Middle frontal gyrus (tissue), 1 donor: ENCODE data around the gene FOXJ2.
"Not testable (repeated sequence)": the region's sequence is repeated elsewhere in the genome, so short reads cannot be mapped to it uniquely, and the experiment has no call there.

ENCODE experiments used
- DNase-seq: peaks from one replicate; pipeline ENCODE4 v3.0.0-alpha.2; 2015; ENCODE audit warnings: low spot score; ENCODE audit errors: extremely low spot score

The FOXJ2 gene

DNA sequence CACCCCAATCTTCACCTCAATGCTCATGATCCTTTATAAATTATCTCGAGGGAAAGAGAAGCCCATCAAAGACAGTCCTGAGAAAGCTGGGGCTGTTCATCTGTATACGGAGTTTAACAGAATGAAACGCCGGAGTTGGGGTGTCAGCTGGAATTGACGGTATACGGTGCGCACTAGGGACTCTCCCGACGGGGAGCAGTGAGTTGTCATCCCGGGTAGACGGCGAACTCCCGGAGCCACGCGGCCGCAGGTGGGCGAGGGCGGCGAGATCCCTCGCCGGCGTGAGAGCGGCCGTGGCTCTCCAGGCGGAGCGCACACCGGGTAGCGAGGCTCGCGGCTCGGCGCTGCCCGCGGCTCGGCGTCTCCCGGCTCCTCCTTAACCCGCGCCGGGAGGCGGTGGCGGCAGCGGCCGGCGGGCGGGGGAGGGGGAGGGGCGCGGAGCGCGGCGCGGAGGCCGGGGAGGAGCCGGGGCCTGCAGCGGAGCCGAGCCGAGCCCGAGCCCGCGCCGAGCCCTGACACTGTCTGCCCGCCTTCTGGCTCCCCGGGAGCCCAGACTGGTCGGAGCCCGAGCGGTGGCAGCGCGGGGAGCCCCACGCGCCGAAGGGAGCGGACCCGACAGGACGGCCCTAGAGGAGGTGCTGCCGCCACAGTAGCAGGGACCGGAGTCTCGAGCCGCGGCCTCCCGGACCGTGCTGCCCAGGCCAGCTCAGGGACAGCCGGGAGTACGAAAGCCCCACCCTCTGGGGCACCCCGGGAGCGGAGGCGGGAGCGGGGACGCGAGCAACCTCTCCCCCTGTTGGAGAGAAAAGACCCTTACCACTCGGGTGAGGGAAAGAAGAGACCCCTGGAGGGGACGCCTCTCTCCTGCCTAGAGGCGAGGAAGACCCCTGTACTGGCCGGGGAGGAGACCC, at the start of gene FOXJ2:
Gene FOXJ2, plus strand, starts transcription at position 475 of the 911 bp plus-strand sequence. CDS start 7,117 bp downstream, outside the sequence.
- no peak for DNase-seq

GRCh38 chr12:7983019-7983418, 49.5 kb upstream of the FOXJ2 start:
- not testable (repeated sequence) for DNase-seq

DNA sequence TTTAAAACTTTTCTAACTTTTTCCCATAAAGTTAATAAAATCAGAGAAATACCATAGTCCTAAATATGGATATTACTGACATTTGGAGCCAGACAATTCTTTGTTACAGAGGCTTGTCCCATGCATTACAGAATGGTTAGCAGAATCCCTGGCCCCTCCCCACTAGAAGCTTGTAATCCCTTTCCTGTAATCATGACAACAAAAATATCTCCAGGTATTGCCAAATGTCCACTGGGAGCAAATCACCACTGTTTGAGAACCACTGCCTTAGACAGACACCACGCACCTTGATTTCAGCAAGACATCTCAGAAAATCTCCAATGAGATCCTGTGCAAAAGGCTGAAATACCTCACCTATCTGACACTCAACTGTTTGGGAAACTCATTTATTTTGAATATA, 49.1 kb upstream of the FOXJ2 start:
- not testable (repeated sequence) for DNase-seq

DNA sequence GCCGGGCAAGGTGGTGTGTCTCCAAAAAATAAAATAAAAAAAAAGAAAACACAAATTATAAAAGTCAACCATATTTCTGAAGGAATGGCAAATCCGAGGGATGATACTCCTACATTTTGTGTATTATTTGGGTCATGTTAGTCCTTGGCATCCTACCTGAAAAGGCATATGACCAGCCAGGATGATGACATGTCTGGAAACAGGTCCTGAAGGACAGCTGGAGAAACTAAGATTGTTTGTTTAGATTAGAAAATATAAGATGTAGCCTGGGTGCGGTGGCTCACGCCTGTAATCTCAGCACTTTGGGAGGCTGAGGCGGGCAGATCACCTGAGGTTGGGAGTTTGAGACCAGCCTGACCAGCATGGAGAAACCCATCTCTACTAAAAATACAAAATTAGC, 47.6 kb upstream of the FOXJ2 start:
- no peak for DNase-seq

DNA sequence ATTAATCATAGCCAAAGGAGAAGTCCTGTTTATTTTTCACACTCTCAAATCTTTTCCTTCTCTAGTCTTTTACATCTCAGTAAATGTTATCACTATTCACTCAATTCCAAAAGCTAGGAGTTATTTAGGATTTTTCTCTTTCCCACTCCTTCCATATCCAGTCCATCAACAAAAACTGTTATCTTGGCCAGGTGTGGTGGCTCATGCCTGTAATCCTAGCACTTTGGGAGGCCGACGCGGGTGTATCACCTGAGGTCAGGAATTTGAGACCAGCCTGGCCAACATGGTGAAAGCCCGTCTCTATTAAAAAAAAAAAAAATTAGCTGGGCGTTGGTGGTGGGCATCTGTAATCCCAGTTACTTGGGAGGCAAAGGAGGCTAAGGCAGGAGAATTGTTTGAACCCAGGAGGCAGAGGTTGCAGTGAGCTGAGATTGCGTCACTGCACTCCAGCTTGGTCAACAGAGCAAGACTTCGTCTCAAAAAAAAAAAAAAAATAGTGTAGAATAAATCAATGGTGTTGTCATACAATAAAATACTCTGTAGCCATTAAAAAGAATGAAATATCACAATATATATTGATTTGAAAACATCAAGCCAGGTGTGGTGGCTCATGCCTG, 46.6 kb upstream of the FOXJ2 start:
- no peak for DNase-seq

- no peak for DNase-seq
Measured at GRCh38 chr12:7989827-7990491, 42.6 kb upstream of the FOXJ2 start.

DNA sequence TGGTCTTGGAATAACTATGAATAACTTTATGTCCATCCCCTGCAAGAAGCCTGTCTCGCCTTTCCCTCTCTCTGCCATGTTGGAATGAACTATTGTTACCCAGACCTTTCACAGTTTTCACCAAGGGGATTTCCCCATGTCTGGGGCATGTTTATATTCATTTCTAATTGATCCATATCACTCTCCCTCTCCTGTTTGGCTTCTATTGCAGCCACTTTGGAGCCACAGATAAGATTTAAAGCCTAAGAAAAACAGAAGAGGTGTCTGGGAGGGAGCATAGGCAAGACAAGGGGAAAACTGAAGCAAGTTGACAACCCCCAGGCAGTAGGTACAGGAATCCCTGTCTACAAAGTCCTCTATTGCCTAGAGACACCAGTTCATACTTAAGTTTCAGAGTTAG, 41.0 kb upstream of the FOXJ2 start:
- no peak for DNase-seq

DNA sequence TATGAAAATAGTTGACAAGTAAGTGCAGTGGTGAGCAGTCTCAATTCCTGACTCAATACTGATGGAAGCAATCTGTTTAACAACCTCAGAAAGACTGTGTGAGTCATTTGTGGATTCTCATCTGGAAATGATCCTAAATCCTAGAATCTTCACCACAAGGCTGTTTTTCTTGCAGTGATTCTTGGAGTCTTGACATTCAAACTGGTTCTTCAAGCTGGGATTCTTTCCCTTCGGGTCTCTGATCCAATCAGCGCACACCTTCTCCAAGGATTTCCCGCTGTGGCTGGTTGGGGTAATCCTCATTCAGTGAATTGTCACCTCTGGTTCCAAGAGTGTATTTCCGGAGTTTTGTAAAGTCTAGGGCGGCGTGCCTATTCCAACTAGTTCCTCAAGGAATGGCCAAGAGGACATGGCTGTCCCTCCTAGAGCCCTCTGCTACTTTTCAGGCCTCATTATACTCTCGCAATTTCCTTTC, 37.7 kb upstream of the FOXJ2 start:
- no peak for DNase-seq

DNA sequence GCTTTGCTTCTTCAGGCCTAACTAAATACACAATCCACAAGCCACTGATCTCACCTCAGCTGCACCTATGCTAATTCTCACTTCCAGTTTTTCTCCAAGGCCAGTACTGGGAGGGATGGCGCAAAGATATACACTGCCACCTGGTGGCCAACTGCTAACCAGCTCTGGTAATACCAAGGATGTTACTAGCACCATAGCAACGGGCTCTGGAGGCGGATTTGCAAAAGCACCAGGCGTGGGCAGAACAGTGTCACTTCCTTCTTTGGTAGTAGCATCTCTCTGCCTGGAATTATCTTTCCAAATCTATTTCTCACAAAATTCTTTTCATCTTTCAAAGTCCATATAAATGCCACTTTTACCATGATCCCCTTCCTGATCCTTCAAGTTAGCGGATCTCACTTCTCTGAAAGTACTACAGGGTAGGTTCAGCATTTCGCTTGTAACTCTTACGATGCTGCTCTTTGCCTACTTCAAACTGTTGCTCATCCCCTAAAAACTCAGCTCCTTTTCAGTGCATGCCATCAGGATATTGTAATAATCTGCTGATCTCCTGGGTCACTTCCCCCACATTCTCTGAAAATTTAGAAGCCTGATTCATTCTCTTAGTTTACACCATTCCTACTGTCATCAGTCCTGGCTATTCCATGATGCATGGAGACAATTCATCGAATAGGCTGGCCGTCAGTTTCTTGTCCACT, 37.1 kb upstream of the FOXJ2 start:
- DNase-seq = peak; percentile 82

DNA sequence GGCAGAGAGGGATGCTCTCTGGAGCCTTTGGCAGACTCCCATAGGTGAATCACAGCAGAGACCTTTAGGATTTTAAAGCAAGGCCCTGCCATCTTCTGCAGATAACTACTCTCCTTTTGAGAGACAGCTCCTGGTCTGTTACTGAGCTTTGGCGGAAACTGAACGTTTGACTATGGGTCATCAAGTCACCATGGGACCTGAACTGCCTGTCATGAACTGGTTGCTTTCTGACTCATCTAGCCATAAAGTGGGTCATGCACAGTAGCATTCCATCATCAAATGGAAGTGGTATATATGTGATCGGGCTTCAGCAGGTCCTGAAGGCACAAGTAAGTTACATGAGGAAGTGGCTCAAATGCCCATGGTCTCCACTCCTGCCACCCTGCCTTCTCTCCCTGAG, 31.7 kb upstream of the FOXJ2 start:
- not testable (repeated sequence) for DNase-seq

DNA sequence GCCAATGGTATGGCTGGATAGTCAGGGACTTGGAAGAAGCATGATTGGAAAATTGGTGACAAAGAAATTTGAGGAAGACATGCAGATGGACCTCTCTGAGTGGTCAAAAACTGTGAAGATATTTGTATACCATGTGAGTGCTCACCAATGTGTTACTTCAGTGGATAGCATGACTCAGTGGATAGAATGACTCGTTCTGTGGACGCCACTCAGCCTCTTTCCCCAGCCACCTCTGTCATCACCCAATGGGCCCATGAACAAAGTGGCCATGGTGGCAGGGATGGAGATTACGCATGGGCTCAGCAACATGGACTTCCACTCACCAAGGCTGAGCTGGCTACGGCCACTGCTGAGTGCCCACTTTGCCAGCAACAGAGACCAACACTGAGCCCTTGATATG, 31.0 kb upstream of the FOXJ2 start:
- not testable (repeated sequence) for DNase-seq

DNA sequence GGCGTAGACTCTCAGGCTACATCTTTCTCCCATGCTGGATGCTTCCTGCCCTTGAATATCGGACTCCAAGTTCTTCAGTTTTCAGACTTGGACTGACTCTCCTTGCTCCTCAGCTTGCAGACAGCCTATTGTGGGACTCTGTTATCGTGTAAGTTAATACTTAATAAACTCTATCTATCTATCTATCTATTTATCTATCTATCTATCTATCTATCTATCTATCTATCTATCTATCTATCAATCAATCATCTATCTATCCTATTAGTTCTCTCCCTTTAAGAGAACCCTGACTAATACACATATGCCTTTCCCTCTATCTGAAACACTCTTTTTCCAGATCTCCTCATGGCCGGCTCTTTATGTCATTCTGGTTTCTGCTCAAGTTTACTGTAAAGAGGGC, 27.6 kb upstream of the FOXJ2 start:
- DNase-seq = not testable (repeated sequence)

DNA sequence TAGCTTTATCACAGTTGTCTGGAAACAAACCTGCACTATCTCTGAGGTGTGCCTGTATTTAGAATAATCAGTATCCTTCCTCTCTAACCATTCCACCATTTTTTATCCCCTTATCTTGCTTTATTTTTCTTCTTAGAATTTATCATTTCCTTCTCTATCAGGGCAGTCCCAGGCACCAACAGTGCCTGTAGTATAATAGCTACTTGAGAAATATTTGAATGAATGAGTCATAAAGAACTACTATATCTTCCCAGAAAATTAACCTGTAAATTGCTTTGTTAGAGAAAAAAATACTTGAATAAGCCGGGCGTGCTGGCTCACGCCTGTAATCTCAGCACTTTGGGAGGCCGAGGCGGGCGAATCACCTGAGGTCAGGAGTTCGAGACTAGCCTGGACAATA, 21.2 kb upstream of the FOXJ2 start:
- DNase-seq = no peak

- no peak for DNase-seq
Measured at GRCh38 chr12:8012651-8013309, 19.7 kb upstream of the FOXJ2 start.

DNA sequence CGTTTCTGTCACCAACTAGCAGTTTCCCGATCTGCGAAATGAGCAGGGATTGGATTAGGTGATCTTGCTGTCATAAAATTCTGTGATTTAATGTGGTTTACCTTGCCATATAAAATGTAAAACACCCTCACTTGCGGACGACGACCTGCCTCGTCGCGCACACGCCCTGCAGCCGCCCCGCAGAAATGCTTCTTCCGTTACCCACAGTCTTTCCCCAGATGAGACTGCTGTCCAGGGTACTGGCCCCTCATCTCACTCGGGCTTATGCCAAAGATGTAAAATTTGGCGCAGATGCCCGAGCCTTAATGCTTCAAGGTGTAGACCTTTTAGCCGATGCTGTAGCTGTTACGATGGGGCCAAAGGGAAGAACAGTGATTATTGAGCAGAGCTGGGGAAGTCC, 17.7 kb upstream of the FOXJ2 start:
- DNase-seq = no peak

- not testable (repeated sequence) for DNase-seq
Measured at GRCh38 chr12:8018213-8018612, 14.3 kb upstream of the FOXJ2 start.

DNA sequence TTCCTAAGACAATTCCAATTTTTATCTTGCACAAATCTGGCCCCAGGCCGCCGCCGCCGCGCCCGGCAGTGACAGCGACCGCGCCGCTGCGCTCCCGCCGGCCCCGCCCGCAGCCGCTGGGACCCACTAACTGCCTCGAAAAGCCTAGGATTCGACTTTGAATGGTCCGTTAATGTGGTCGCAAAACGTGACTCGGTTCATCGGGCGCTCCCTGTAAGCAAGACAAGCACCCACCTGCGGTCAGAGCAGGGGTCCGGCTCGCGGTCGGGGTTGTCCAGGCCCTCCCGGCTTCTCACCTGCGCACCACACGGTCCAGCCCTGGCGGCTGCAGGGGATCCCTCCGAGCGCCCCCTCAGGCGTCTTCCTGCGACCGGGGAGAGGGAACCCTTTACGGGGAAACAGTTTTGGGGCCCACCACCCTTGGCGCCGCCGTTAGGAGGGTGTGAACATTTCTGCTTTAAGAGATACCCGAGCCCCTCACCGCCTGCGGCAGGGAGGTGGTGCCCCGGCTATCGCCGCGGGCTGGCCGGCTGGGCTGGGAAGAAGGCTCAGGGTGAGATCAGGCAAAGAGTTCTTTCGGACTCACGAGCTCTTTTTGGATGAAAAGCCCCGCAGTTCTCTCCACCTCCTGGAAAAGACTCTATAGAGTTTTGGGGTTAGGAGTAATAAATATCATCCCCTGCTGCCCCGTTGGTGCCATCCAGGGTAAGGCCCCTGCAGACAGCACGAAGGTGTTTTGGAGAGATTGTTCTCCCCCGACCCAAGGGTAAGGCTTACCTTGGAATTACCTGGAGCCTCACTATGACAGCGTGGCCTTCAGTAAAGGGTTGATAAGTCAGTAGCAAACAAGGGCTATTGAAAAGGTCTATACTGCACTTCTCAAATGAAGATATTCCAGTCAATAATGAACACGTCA, 13.6 kb upstream of the FOXJ2 start:
- no peak for DNase-seq

DNA sequence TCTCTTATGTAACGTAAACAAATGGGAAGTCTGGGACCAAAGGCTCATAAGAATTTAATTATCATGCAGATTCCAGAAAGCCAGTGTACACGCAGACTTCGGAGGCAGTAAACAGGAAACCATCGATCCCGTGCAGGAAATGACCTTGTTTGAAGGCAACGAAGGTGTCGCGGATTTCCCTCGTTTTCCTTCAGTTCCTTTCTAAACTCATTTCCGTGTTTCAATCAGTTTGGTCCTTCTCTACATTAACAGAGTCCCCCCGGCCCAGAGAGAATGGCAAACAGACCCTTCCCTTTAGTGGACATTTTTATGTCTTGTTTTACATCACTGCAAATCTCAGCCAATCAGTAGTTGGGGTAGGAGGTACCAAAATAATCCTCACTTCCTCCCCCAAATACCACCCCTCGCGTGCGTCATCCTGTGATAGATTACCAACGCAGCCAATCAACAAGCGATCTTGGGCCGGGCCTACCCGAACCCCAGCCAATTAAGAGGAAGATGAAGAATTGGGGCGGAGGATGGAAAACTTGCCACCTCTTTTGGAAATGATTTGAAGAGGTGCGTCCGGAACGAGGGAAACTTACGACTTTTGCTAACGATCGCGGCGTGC, 6.1 kb upstream of the FOXJ2 start:
- DNase-seq = peak; percentile 97

GRCh38 chr12:8027856-8028255, 4.7 kb upstream of the FOXJ2 start:
- DNase-seq = no peak
